Astrocyte of the cerebellum (primary cell): ENCODE results near the gene PLPPR2.
"Not testable (repeated sequence)": the region's sequence is repeated elsewhere in the genome, so short reads cannot be mapped to it uniquely, and the experiment has no call there.

Experiments
- DNase-seq: peaks from one replicate; pipeline ENCODE4 v3.0.0-alpha.2; 2011; ENCODE audit warnings: low read depth
- H3K4me3 ChIP-seq: 2 replicates; pipeline ENCODE4 v1.5.1; 2011; ENCODE audit warnings: mild to moderate bottlenecking, low read depth, low read length, moderate library complexity
- in situ Hi-C: cut with HindIII; loops from 2 replicates; pipeline ENCODE4 v1.10.0; 2017; ENCODE audit warnings: low sequenced_read_pairs
- TF ChIP-seq, protein P1 (sequence below): IDR thresholded peaks from 2 replicates; pipeline ENCODE4 v1.5.1; 2012; ENCODE audit warnings: low read length, low read depth, moderate library complexity, mild to moderate bottlenecking; ENCODE audit errors: missing control alignments

Gene PLPPR2

DNA sequence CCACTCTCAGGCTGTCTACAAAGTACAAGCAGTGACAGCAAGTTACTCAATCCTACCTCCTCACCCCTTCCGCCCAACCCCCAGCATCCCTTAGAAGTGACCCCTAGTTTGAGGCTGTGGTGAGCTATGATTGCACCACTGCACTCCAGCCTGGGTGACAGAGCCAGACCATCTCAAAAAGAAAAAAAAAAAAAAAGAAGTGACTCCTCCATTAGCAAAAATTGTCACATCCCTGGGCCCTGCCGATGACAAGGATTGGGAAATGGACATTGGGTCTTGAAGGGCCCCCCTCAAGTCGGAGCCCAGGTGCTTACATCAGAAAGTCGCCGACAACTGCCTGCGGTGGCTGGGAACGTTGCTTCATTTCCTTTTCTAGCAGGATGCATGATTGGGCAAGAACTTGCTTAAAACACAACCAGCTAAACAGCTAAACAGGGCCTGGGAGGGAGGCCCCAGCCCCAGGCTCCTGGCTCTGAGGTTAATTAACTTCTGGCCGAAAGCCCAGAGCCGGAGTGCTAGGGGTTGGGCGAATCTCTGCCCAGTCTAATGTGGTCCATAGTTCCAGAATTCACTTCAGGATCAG lies 31.1 kb upstream of the PLPPR2 start:
- H3K4me3 ChIP-seq, result no peak overlapping the region
- TF ChIP-seq, protein P1, sequence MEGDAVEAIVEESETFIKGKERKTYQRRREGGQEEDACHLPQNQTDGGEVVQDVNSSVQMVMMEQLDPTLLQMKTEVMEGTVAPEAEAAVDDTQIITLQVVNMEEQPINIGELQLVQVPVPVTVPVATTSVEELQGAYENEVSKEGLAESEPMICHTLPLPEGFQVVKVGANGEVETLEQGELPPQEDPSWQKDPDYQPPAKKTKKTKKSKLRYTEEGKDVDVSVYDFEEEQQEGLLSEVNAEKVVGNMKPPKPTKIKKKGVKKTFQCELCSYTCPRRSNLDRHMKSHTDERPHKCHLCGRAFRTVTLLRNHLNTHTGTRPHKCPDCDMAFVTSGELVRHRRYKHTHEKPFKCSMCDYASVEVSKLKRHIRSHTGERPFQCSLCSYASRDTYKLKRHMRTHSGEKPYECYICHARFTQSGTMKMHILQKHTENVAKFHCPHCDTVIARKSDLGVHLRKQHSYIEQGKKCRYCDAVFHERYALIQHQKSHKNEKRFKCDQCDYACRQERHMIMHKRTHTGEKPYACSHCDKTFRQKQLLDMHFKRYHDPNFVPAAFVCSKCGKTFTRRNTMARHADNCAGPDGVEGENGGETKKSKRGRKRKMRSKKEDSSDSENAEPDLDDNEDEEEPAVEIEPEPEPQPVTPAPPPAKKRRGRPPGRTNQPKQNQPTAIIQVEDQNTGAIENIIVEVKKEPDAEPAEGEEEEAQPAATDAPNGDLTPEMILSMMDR, result no peak
- DNase-seq, result peak; percentile 90
- in situ Hi-C loops, result no loop called here

DNA sequence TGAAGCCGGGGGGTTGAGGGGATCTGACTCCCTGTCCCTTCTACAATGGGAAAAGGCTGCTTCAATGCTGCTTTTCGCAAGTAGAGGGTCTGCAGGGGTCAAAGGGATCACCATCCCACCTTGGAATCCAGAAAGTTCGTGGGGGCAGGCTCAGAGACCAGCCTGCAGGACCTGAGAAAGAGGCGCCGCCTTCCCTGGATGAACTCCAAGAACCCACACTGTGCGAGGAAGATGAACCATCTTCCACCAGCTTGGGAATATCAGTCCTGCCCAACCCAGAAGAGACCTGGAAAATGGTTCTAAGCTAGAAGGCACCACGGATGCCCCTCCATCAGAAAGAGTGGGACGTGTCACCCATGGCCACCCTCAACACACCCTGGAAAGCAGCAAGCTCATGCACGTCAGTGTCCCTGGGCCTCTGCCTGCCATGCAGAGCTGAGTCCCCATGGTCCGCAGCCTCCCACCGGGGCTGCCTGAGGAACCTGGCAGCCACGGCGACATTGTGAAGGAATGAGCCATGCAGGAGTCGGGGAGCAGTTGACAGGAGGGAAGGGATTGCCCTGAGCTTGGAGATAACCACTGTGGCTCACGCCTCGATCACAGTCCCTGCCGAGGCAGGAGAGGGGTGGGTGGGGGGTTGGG lies 30.4 kb upstream of the PLPPR2 start:
- no peak overlapping the region for H3K4me3 ChIP-seq
- TF ChIP-seq, protein P1, result no peak
- in situ Hi-C loops, result no loop called here
- DNase-seq, result no peak

DNA sequence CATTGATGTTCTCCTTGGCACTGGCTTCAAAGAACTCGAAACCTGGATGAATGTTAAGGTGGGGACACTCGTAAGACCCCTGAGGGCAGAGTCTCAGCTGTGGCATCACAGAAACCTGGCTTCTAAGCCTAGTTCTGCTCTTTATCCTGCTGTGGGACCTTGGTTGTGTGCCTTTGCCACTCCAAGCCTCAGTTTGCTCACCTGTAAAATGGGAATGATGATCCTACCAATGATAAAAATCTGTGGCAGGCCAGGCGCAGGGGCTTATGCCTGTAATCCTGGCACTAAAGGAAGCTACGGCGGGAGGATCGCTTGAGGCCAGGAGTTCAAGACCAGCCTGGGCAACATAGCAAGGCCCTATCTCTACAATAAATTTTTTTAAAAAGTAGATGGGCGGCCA lies 29.7 kb upstream of the PLPPR2 start:
- TF ChIP-seq, protein P1, result no peak
- H3K4me3 ChIP-seq, result no peak overlapping the region
- no peak for DNase-seq
- in situ Hi-C loops, result no loop called here

DNA sequence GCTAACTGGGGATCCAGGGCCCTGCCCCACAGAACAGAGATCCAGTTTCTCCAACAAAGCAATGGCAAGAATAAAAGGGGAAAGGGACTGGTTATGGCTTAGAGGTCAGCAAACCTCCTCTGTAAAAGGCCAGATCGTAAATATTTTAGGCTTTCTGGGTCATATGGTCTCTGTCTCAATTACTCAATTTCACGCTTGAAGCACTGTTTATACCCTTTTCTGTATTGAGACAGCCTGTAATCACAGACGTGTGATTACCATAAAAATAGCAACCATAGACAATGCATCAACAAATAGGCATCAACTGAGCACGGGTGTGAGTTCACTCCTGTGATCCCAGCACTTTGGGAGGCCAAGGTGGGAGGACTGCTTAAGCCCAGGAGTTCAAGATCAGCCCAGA lies 25.1 kb upstream of the PLPPR2 start:
- in situ Hi-C loops, result no loop called here
- DNase-seq, result no peak
- H3K4me3 ChIP-seq, result no peak overlapping the region
- TF ChIP-seq, protein P1, result no peak

DNA sequence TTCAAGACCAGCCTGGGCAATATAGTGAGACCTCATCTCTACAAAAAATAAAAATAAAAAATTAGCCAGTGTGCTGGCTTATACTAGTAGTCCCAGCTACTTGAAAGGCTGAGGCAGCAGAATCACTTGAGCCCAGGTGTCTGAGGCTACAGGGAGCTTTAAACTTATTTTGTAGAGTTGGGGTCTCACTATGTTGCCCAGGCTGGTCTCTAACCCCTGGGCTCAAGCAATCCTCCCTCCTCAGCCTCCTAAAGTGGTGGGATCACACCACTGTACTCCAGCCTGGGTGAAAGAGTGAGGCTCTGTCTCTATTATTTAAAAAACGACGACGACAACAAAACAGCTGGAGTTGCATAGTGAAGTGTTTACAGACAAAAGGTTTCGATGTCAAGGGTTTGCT lies 23.7 kb upstream of the PLPPR2 start:
- no peak overlapping the region for H3K4me3 ChIP-seq
- DNase-seq, result no peak
- in situ Hi-C loops, result no loop called here
- TF ChIP-seq, protein P1, result no peak

DNA sequence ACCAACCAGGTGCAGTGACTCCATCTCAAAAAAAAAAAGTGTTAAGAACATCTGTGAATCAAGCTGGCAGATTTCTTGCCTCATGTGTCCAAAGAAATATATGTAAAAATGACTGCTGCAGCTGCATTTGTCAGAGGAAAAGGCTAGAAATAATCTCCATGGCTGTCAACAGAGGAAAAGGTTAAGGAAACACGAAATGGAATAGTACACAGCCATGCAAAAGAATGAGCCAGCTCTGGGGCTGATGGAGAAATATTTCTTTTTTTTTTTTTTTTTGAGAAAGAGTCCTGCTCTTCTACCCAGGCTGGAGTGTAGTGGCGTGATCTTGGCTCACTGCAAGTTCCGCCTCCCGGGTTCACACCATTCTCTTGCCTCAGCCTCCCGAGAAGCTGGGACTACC lies 22.4 kb upstream of the PLPPR2 start:
- no peak for DNase-seq
- in situ Hi-C loops, result no loop called here
- H3K4me3 ChIP-seq, result no peak overlapping the region
- TF ChIP-seq, protein P1, result no peak

DNA sequence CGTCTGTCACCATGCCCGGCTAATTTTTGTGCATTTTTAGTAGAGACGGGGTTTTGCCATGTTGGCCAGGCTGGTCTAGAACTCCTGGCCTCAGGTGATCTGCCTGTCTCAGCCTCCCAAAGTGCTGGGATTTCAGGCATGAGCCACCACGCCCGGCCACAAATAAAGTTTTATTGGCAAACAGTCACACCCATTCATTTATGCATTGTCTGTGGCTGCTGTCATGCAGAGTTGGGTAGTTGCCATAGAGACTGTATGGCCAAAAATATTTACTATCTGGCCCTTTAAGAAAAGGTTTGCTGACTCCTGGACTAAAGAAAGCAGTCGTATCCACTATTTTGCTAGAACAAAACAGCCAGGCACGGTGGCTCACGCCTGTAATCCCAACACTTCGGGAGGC lies 21.4 kb upstream of the PLPPR2 start:
- in situ Hi-C loops, H3K4me3 ChIP-seq, DNase-seq: not testable (repeated sequence)
